Measurements from ENCODE around the gene CYSLTR1.
"Not testable (repeated sequence)": the region's sequence is repeated elsewhere in the genome, so short reads cannot be mapped to it uniquely, and the experiment has no call there.

CYSLTR1 gene, protein sequence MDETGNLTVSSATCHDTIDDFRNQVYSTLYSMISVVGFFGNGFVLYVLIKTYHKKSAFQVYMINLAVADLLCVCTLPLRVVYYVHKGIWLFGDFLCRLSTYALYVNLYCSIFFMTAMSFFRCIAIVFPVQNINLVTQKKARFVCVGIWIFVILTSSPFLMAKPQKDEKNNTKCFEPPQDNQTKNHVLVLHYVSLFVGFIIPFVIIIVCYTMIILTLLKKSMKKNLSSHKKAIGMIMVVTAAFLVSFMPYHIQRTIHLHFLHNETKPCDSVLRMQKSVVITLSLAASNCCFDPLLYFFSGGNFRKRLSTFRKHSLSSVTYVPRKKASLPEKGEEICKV

GRCh38 chrX:78327370-78328086, at the start of gene CYSLTR1:
TSS of gene CYSLTR1 (minus strand) at chrX:78327611. CDS start at chrX:78273746, 53,865 bp downstream.
- DNase-seq (ENCODE audit: low spot score) = no peak

GRCh38 chrX:78377186-78377585, 49.8 kb upstream of the CYSLTR1 start:
- no peak for DNase-seq (ENCODE audit: low spot score)

DNA sequence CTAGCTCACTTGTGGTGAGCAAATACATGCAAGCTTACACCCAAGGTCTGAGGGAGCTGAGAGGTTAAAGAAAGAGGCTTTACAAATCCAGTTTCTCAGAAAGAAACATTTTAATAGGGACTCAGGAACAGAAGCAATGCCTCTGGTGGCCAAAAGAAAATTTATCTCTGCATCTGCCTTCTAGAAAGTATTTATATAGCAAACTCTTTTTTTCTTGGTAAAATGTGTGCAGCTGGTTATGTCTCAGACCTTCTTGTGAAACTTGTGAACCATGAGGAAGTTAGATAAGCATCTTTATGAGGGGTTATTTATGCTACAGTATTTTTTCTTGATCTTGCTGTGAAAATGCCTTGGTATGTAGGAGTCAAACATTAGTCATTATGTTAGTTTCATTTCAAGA, 48.5 kb upstream of the CYSLTR1 start:
- no peak for DNase-seq (ENCODE audit: low spot score)

DNA sequence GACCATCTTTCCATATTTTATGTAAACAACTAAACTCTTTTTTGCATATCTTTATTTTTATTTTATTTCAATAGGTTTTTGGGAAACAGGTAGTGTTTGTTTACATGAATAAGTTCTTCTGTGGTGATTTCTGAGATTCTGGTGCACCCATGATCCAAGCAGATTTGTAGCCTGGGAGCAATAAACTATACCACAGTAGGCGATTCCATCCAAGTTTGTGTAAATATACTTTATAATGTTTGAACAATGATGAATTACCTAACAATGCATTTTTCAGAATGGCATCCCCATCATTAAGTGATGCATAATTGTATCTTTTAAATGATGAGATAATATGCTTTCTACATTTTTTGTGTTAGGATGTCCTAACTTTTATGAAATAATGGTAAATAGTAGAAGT, 39.2 kb upstream of the CYSLTR1 start:
- DNase-seq (ENCODE audit: low spot score) = no peak

GRCh38 chrX:78357342-78358055, 30.1 kb upstream of the CYSLTR1 start:
- DNase-seq (ENCODE audit: low spot score) = no peak

DNA sequence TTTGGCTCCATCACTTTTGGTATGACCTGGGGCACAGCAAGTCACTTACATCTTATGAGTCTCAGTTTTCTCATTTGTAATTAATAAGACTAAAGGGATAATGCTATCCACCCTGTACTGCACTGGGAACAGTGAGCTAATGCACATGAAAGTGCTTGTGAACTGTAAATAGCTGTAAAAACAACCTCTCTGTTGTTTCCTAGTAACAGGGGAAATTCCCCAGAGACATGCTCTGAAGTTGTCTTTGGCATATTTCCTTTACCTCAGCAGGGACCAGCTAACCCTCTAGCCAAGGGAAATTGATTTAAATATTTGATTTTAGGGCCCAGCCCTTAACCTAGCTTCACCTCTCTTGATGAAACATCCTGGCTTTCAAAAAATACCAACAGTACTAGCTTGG, 6.1 kb upstream of the CYSLTR1 start:
- DNase-seq (ENCODE audit: low spot score) = no peak

DNA sequence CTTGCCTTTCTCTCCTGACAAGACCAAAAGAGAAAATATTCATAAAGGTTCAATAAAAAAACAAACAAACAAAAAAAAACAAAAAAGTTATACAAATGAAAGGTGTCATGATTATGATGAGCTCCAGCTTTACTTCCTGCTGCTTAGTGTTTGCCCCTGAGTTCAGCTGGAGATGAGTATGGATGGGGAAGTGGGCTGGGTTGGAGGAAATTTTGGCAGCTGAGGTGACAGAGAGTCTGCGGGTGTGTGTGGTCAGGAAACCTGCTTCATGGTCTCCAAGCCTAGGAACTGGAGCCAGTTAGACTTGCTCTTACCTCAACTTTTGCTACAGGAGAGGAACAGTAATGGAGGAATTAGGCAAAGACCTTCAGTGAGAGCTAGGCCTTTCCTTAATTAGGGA, 4.3 kb upstream of the CYSLTR1 start:
- no peak for DNase-seq (ENCODE audit: low spot score)

DNA sequence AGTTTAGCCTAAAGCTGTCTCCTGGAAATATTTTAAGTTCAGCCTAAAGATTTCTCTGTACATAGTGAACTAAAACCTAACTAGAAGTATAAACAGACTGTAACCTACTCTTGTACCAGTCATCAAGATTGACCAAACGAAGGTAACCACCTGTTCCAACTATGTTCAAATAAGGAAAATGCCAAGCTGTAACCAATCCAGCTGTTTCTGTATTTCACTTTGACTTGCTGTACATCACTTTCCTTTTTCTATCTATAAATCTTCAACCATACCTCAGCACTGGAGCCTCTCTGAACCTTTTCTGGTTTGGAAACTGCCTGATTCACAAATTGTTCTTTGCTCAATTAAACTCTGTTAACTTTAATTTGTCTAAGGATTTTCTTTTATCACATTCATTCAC, 3.1 kb upstream of the CYSLTR1 start:
- no peak for DNase-seq (ENCODE audit: low spot score)

DNA sequence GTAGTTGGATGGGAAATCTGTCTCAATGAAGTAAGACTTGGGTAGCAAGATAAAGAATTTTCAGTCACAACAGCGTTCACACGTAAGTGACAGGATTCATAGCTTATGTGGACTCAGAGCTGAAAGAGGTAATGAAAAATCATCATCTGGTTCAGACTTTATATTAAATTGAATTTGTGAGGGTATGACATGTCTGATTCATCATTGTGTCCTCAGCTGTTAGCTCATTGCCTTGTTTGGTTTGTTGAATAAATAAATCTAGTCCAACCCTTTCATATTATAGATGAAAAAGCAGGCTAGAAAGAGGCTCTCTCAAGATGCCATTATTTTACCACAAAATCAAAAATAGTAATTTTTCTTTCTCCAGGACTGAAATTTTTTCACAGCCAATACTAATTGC, 2.7 kb upstream of the CYSLTR1 start:
- no peak for DNase-seq (ENCODE audit: low spot score)

DNA sequence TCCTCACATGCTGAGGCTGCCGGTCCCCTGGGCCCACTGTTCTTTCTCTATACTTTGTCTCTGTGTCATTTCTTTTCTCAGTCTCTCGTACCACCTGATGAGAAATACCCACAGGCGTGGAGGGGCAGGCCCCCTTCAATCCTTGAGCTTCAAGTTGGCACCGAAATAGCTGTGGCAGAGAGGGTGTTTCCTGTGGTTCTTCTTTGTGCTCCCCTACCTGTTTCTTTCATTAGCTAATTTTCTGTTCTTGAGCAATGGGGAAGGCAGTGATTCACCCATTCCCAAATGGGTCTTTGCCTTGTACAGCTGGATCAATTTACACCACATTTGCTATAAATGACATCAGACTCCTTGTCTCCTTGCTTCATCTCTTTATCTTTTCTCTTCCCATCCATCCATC, 2.1 kb upstream of the CYSLTR1 start:
- no peak for DNase-seq (ENCODE audit: low spot score)

- no peak for DNase-seq (ENCODE audit: low spot score)
Measured at GRCh38 chrX:78326401-78326800, 1.0 kb downstream of the CYSLTR1 start.

DNA sequence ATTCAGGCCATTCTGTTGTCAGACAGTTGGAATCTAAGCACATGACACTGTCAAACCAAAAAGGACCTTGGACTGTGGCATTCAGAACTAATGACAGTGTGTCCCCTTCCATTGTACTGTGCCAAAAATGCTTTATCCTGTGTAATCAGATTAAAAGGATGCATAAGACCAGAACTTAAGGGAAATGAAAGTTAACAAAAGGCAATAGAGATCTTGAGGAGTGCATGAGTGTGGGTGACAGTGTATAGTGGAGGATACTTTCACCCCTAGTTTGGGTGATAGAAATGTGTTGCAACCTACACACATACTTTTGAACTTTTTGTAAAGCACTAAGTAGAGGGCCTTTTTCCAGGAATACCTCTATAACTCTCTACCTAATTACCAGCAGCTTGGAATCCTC, 4.5 kb downstream of the CYSLTR1 start:
- no peak for DNase-seq (ENCODE audit: low spot score)

DNA sequence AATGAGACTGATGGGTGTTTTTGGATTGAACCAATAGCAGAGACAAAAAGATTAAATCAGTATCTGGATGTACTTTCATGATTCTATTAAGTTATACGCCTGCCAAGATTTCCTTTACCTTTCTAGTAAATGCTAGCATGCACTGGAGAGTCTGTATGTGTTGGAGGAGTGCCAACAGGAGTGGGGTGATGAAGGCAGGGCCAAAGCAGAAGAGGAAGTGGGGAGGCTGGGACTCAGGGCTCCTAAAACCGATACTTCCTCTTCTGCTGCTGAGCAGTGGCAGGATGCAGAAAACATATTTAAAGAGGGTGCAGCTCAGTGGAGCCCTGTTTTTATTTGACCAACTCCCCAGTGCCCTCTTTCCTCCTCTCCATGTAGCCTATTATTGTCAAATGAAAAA, 5.6 kb downstream of the CYSLTR1 start:
- DNase-seq (ENCODE audit: low spot score) = no peak

DNA sequence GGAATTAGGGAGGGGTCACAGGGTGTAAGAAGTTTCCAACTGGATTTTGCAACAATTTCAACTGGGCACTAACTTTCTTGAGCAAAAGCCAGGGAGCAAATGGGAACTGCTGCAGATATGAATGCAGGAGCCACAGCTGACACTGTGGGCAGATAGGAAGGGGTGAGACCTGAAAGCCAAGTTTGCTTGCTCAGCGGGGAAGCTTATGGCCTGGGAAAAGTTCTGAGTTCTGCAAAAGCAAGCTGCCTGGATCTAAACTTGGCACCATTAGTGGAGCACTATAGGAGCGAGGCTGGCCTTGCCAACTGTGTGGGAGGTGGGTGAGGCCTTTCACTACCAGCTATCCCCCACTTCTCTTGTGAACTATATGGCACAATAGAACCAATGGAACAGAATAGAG, 11.1 kb downstream of the CYSLTR1 start:
- no peak for DNase-seq (ENCODE audit: low spot score)

DNA sequence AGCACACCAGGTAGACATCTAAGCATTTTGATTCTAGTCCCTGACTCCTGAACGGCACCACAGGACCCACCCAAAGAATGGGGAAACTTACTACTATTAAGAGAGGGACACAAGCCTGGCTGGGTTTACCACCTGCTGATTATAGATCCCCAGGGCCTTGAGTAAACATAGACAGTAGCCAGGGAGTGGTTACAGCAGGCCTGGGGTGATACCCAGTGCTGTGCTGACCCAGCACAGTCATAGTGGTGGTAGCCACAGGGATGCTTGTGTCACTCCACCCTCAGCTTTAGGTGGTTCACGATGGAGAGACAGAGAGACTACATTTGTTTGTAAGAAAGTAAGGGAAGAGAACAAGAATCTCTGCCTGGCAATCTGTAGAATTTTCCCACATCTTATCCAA, 11.7 kb downstream of the CYSLTR1 start:
- DNase-seq (ENCODE audit: low spot score) = no peak

DNA sequence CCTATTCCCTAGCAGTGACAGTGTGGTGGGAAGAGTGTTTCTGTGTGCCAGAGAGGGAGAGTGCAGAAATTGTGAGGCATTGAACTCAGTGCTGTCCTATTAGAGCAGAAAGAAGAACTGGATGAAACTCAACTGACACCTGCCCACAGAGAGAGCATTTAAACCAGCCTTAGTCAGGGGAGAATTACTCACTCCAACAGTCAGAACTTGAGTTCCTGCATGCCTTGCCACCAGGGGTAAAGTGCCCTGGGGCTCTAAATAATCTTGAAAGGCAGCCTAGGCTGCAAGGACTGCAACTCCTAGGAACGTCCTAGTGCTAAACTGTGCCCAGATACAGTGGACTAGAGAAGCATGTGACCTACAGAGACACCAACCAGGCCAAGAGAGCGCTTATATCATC, 12.8 kb downstream of the CYSLTR1 start:
- no peak for DNase-seq (ENCODE audit: low spot score)

GRCh38 chrX:78313526-78313925, 13.9 kb downstream of the CYSLTR1 start:
- DNase-seq (ENCODE audit: low spot score) = no peak

DNA sequence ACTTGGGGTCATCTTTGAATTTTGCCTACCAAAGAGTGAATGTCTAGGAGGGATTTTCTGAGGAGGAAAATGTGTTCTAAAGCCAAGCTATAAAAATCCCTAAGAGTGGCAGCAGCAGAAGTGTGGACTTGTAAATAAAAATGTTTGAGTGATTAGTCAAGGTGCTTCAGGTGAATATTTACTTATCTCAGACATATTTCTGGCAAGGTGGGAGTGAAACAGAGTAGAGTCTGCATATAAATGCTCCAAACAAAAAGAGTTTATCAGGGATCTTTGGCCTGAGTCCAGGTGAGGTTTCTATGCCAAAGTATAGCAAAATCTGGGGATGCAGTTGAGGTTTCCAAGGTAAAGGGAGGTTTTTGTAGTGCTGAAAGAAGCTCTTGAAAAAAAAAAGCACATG, 19.7 kb downstream of the CYSLTR1 start:
- no peak for DNase-seq (ENCODE audit: low spot score)

DNA sequence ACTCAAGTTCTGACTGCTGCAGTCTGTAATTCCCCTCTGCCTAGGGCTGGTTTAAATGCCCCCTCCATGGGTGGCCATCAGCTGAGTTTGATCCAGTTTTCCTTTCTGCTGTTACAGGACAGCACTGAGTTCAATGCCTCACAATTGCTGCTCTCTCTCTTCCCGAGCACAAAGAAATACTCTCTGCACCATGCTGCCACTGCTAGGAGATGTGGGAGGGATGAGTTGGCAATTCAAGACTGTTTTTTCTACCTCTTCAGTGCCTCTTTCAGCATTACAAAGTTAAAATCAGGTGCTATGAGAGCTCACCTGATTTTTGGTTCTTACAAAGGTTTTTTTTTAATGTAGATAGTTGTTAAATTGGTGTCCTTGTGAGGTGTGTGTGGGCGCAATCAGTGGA, 24.3 kb downstream of the CYSLTR1 start:
- DNase-seq (ENCODE audit: low spot score) = no peak

- DNase-seq (ENCODE audit: low spot score) = not testable (repeated sequence)
Measured at GRCh38 chrX:78300933-78301332, 26.5 kb downstream of the CYSLTR1 start.

DNA sequence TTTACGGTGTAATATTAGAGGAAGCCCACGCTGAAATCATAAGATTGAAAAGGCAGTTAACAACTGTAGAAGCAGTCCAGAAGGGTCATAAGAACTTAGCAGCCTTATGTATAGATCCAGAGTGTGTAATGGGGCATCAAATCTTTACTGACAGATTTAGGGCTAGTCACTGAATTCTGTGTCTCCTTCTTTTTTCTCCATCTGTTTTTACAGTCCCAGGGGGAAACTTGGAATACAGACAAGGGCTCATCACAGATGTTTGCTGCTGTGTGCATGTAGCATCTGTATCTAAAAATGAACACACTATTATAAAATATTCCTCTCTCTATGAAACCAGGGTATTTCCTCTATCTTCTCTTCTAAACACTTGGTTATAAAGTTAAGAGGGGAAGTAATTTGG, 43.9 kb downstream of the CYSLTR1 start:
- DNase-seq (ENCODE audit: low spot score) = no peak

GRCh38 chrX:78237127-78237526, 90.3 kb downstream of the CYSLTR1 start:
- no peak for DNase-seq (ENCODE audit: low spot score)

- not testable (repeated sequence) for DNase-seq (ENCODE audit: low spot score)
Measured at GRCh38 chrX:78226047-78226446, 101.4 kb downstream of the CYSLTR1 start.

Data from left forelimb (tissue), 1 donor.